Adrenal gland (tissue), 12 donors: Measurements from ENCODE around the gene ZNF621. TPM values are rescaled to one million over a fixed set of nuclear protein-coding genes. Genes with fewer than 3 reads are reported as not detected.

Experiments
- DNase-seq, 7 donors: peaks; one replicate each; pipeline ENCODE4 v3.0.0-alpha.2; 2019 to 2020
- H3K27ac ChIP-seq, 5 donors: fragments of 200-600 bp; sonication (generic) in 4 of 5; 1 replicate in 3 of 5; 2 replicates in 2 of 5; pipeline versions ENCODE4 v1.5.1 to v1.8.0; 2016 to 2020; ENCODE audit warnings: mild to moderate bottlenecking in 1 of 5
- H3K27me3 ChIP-seq: fragments of 200-600 bp; 2 replicates; pipeline ENCODE4 v1.8.0; 2021
- H3K36me3 ChIP-seq, 2 donors: fragments of 200-600 bp; replicated peaks in 1 of 2; 1 replicate in 1 of 2; 2 replicates in 1 of 2; pipeline versions ENCODE4 v1.5.1 to v1.8.0; 2018 to 2022
- H3K4me1 ChIP-seq, 2 donors: fragments of 200-600 bp; replicated peaks in 1 of 2; 1 replicate in 1 of 2; 2 replicates in 1 of 2; pipeline versions ENCODE4 v1.5.1 to v1.8.0; 2018 to 2021
- H3K4me3 ChIP-seq, 4 donors: fragments of 200-600 bp; sonication (generic) in 3 of 4; one replicate each; pipeline ENCODE4 v1.5.1; 2016 to 2018
- H3K9me3 ChIP-seq, 3 donors: fragments of 200-600 bp; sonication (generic) in 1 of 3; replicated peaks in 1 of 3; 1 replicate in 2 of 3; 2 replicates in 1 of 3; pipeline versions ENCODE4 v1.5.1 to v1.8.0; 2016 to 2021
- CTCF ChIP-seq, 6 experiments: fragments of 450-650 bp in 4 of 6; fragments of 200-600 bp in 2 of 6; sonication (generic) in 1 of 6; IDR thresholded peaks; 1 replicate in 5 of 6; 2 replicates in 1 of 6; pipeline versions ENCODE4 v1.5.1 to v1.8.0; 2016 to 2021; ENCODE audit warnings: antibody characterized with exemption in 6 of 6, mild to moderate bottlenecking in 2 of 6, moderate library complexity in 1 of 6
- POLR2A ChIP-seq, 2 donors: fragments of 450-650 bp; IDR thresholded peaks; one replicate each; pipeline ENCODE4 v1.6.1; 2017; ENCODE audit warnings: antibody characterized with exemption in 2 of 2, mild to moderate bottlenecking in 2 of 2, moderate library complexity in 1 of 2
- WGBS, 4 donors: extraction: QIAGEN DNeasy Blood & Tissue Kit in 2 of 4; methylation state at CpG; one replicate each; pipeline versions ENCODE4 v1.1.5 to v1.1.7; 2013 to 2017; 5-methylcytosine and 5-hydroxymethylcytosine counted together
- intact Hi-C, 2 donors: fragments of 100-400 bp; cut with DNase I; formaldehyde crosslinking; loops; one replicate each; pipeline versions ENCODE4 v1.14.1 to v1.15.0; 2022 to 2023
- polyA plus RNA-seq, 3 donors: library from polyadenylated mRNA; stranded (reverse); fragments of 200-250 nt in 2 of 3; fragments of 350-450 nt in 1 of 3; fragmentation: Illumina TruSeq in 1 of 3; extraction: RNeasy Lipid Tissue Mini Kit (QIAGEN cat#74804) in 1 of 3; gene quantifications; one replicate each; pipeline ENCODE4 v1.2.3, GENCODE V29; 2013 to 2014
- total RNA-seq, 9 donors: library from RNA; depleted of rRNA in 4 of 9; stranded (reverse); fragments of >200 nt in 4 of 9; fragments of 120-200 nt in 1 of 9; fragmentation: NEBNext Ultra II Directional in 1 of 9; extraction: Animal tissue kit (Norgen Biotek cat#: 25700) in 1 of 9; gene quantifications; one replicate each; pipeline versions ENCODE4 v1.1.0 to v1.2.4, GENCODE V29; 2013 to 2023
- donor health status: healthy with polysubstance abuse.
- donor health status: Bipolar disorder and iron deficiency.
- donor health status: DM: yes; HTN: yes; CAD: no.
- donor health status: DM: no; HTN: no; CAD: no.
- donor health status: DM: no; HTN: no; CAD: no.
- donor health status: DM: yes; HTN: yes; CAD: no.

Gene ZNF621
- total and polyA plus RNA-seq, 12 donors = 9.1 to 30.1 (median 17.2) TPM

GRCh38 chr3:40511031-40511718 lies 13.6 kb upstream of the ZNF621 start:
- no peaks in the 10 kb centered on the region for H3K36me3 ChIP-seq
- peaks cover 0 to 6% of the 10 kb centered on the region in 2 donors for H3K4me1 ChIP-seq
- no peaks in the 10 kb centered on the region for H3K9me3 ChIP-seq
- H3K4me3 ChIP-seq = no peak overlapping the region
- intact Hi-C loops = loop anchor here in 1 of 2 donors (10.0 kb wide), 1 partner anchor 56 kb away; the partner anchor contains the start of gene RPL14
- no peak for DNase-seq
- no peak for TF ChIP-seq CTCF (IDR thresholded peaks at IDR 0.05)
- TF ChIP-seq POLR2A (IDR thresholded peaks at IDR 0.05) = no peak
- no peaks in the 10 kb centered on the region for H3K27me3 ChIP-seq
- H3K27ac ChIP-seq = no peak overlapping the region
- 94 to 100% (median 98%) methylated on average over 1 of the region's 1 CpG for WGBS, 4 donors

DNA sequence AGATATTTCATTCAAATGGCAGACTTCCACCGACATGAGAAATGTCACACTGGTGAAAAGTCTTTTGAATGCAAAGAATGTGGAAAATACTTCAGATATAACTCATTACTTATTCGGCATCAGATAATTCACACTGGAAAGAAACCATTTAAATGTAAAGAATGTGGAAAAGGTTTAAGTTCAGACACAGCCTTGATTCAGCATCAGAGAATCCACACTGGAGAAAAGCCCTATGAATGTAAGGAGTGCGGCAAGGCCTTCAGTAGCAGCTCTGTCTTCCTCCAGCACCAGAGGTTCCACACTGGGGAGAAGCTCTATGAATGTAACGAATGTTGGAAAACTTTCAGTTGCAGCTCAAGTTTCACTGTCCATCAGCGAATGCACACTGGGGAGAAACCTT lies 8.6 kb upstream of the ZNF621 start:
- 81 to 85% (median 83%) methylated on average over 5 of the region's 5 CpGs for WGBS, 4 donors
- Histone ChIP-seq H3K27ac (no peak overlapping the region), H3K4me1 (no peaks in the 10 kb centered on the region), H3K4me3 (no peak overlapping the region), H3K27me3 (no peaks in the 10 kb centered on the region), H3K36me3 (no peaks in the 10 kb centered on the region), H3K9me3 (no peaks in the 10 kb centered on the region)
- intact Hi-C loops = loop anchor here in 1 of 2 donors (10.0 kb wide), 1 partner anchor 61 kb away; the partner anchor contains the start of gene RPL14
- TF ChIP-seq CTCF (IDR thresholded peaks at IDR 0.05) = no peak
- TF ChIP-seq POLR2A (IDR thresholded peaks at IDR 0.05) = no peak
- DNase-seq = no peak

GRCh38 chr3:40518067-40518466 lies 6.7 kb upstream of the ZNF621 start:
- TF ChIP-seq POLR2A (IDR thresholded peaks at IDR 0.05) (no peak), CTCF (IDR thresholded peaks at IDR 0.05) (no peak)
- intact Hi-C loops = loop anchor here in 1 of 2 donors (10.0 kb wide), 1 partner anchor 63 kb away; the partner anchor contains the start of gene RPL14
- 82 to 92% (median 84%) methylated on average over 1 of the region's 1 CpG for WGBS, 4 donors
- DNase-seq = peak in 1 of 7 donors; percentile 26
- no peaks in the 10 kb centered on the region for H3K36me3 ChIP-seq
- no peak overlapping the region for H3K27ac ChIP-seq
- H3K9me3 ChIP-seq = no peaks in the 10 kb centered on the region
- no peak overlapping the region for H3K4me3 ChIP-seq
- no peaks in the 10 kb centered on the region for H3K4me1 ChIP-seq
- no peaks in the 10 kb centered on the region for H3K27me3 ChIP-seq

GRCh38 chr3:40518848-40519247 lies 5.9 kb upstream of the ZNF621 start:
- intact Hi-C loops = loop anchor here in 1 of 2 donors (10.0 kb wide), 1 partner anchor 64 kb away; the partner anchor contains the start of gene RPL14
- TF ChIP-seq CTCF (IDR thresholded peaks at IDR 0.05) (no peak), POLR2A (IDR thresholded peaks at IDR 0.05) (no peak)
- no peak for DNase-seq
- peaks cover 0 to under 1% of the 10 kb centered on the region in 2 donors for H3K4me1 ChIP-seq
- 81 to 93% (median 86%) methylated on average over 1 of the region's 1 CpG for WGBS, 4 donors
- no peaks in the 10 kb centered on the region for H3K9me3 ChIP-seq
- H3K4me3 ChIP-seq = no peak overlapping the region
- H3K27ac ChIP-seq = no peak overlapping the region
- no peaks in the 10 kb centered on the region for H3K27me3 ChIP-seq
- H3K36me3 ChIP-seq = no peaks in the 10 kb centered on the region
